Measurements from ENCODE around the gene UROS.

The UROS gene

DNA sequence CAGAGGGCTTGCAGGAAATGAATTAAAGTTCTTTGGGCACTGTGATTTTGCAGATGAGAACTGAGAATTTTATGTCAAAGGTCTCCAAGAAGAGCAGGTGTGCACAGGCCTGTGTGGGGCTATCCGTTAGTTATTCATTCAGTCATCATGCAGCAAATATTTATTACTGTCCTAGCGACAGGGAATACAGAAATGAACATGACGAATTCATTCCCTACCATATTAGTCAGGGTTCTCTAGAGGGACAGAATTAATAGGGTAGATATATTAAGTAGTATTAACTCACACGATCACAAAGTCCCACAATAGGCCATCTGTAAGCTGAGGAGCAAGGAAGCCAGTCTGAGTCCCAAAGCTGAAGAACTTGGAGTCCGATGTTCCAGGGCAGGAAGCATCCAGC, 44.5 kb downstream of the UROS start:
- in situ Hi-C loops (cut with MboI; ENCODE audit: low pct_unique_long_range_greater_than_20kb, low sequenced_read_pairs, unreplicated experiment) = no loop called here
- no peak for DNase-seq (ENCODE audit: low spot score)

GRCh38 chr10:125777806-125778205, 45.3 kb downstream of the UROS start:
- DNase-seq (ENCODE audit: low spot score) = no peak
- TF ChIP-seq CTCF (IDR thresholded peaks at IDR 0.05; ENCODE audit: extremely low read depth, insufficient read depth, missing control alignments) = no peak
- in situ Hi-C loops (cut with MboI; ENCODE audit: low pct_unique_long_range_greater_than_20kb, low sequenced_read_pairs, unreplicated experiment) = no loop called here

More for the DNA sequence above, 44.5 kb downstream of the UROS start:
- no peak for TF ChIP-seq CTCF (IDR thresholded peaks at IDR 0.05; ENCODE audit: extremely low read depth, insufficient read depth, missing control alignments)

DNA sequence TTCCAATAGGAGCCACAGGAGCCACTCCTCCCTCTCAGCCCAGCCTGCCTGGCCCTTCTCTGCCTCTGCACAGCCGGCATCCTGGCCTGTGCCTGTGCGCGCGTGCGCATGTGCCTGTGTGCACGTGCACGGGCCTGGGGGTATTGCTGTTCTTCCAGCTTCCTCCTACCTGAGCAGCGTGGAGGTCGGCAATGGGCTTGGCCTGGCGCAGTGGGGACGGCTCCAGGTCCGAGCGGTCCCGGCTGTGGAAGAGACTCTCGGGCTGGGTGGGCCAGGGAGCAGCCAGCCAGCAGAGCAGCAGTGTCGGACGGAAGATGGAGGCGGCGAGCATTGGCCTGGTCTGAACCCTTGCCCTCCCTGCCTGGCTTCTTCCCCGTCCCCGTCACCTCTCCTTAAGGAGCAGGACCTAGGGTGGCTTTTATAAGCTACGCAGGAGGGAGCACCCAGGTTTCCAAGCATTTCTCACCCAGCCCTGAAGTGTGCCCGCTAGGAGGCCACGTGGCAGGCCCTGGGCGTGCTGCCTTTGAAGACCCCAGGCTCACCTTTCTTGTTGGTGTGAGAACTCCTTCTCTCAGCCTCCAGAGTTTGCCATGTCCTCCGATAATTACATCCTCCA, 47.5 kb downstream of the UROS start, which contains the start of gene MMP21:
TSS of gene MMP21 (minus strand) at position 331 of the 616 bp plus-strand sequence. CDS start at position 331, 0 bp downstream.
- TF ChIP-seq CTCF (IDR thresholded peaks at IDR 0.05; ENCODE audit: extremely low read depth, insufficient read depth, missing control alignments) = no peak
- no peak for DNase-seq (ENCODE audit: low spot score)
- in situ Hi-C loops (cut with MboI; ENCODE audit: low pct_unique_long_range_greater_than_20kb, low sequenced_read_pairs, unreplicated experiment) = no loop called here

DNA sequence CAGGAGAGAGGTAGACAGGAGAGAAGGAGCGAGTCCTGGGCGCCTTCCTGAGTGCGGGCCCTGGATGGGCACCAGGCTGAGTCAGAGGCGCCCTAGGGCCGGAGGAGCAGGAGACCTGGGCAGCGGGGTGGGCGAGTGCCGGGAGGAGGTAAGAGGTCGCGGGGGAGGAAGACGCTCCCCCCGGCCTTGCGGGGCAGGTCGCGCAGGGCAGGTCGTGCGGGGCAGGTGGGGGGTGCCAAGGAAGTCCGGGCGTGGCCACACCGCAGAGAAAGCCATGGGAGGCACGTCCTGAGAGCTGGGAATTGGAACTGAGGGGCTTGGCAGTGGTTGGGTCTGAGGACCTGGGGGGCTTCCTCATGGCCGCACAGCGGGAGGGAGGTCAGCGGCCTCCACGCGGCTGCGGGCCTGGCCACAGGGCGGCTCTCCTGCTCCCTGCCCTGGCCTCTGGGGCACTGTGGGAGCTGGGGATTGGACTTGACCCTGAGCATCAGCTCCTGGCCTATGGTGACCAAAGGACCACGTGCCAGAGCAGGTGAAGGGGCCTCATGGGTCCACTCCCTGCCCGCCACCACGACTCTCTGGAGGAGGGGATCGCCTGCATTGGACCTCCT, 48.4 kb downstream of the UROS start:
- in situ Hi-C loops (cut with MboI; ENCODE audit: low pct_unique_long_range_greater_than_20kb, low sequenced_read_pairs, unreplicated experiment) = no loop called here
- DNase-seq (ENCODE audit: low spot score) = no peak
- TF ChIP-seq CTCF (IDR thresholded peaks at IDR 0.05; ENCODE audit: extremely low read depth, insufficient read depth, missing control alignments) = no peak

- DNase-seq (ENCODE audit: low spot score) = no peak
- in situ Hi-C loops (cut with MboI; ENCODE audit: low pct_unique_long_range_greater_than_20kb, low sequenced_read_pairs, unreplicated experiment) = no loop called here
- TF ChIP-seq CTCF (IDR thresholded peaks at IDR 0.05; ENCODE audit: extremely low read depth, insufficient read depth, missing control alignments) = no peak
Measured at GRCh38 chr10:125773687-125774543, 49.1 kb downstream of the UROS start.

DNA sequence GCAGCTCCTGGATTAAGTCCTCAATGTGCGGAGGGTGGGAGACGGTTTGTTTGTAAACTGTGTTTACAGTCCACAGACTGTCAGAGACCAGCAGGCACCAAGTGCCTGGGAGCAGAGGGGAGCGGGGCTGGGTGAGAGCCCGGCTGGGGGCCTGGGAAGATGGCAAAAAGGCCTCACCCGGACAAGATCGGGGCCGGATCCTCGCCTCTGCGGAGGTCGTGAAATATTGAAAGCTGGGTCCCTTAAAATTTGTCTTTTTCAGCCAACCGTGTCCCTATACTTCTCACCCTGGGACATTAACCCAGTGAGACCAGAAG, 50.2 kb downstream of the UROS start:
- TF ChIP-seq CTCF (IDR thresholded peaks at IDR 0.05; ENCODE audit: extremely low read depth, insufficient read depth, missing control alignments) = no peak
- DNase-seq (ENCODE audit: low spot score) = no peak
- in situ Hi-C loops (cut with MboI; ENCODE audit: low pct_unique_long_range_greater_than_20kb, low sequenced_read_pairs, unreplicated experiment) = no loop called here

All from GM13977 (cell line).